ENCODE data around the gene FAM13B.
"Not testable (repeated sequence)": the region's sequence is repeated elsewhere in the genome, so short reads cannot be mapped to it uniquely, and the experiment has no call there.

The FAM13B gene

GRCh38 chr5:138033907-138034306, 1.0 kb upstream of the FAM13B start:
- DNase-seq: no peak

DNA sequence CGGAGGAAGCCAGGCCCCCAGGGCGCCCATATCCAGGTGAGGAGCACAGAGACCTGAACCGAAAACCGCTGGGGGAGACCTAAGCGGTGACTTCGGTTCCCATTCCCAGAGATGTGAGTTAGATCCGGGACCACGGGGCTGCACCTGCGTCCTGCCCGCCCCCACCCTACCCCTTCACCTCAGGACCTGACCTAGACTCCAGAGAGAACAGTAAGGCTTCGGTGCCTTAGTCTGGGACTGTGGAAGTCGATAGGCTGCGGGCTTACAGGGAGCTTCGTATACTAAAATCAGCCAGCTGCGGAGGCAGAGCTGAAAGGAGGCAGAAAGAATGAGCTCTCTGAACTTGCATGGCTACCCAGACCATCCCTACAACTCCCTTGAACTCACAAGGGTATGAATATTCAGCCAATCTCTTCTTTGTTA, 518 bp upstream of the FAM13B start:
- DNase-seq: no peak

GRCh38 chr5:138032028-138032571, 779 bp downstream of the FAM13B start:
- peak; percentile 13 for DNase-seq

DNA sequence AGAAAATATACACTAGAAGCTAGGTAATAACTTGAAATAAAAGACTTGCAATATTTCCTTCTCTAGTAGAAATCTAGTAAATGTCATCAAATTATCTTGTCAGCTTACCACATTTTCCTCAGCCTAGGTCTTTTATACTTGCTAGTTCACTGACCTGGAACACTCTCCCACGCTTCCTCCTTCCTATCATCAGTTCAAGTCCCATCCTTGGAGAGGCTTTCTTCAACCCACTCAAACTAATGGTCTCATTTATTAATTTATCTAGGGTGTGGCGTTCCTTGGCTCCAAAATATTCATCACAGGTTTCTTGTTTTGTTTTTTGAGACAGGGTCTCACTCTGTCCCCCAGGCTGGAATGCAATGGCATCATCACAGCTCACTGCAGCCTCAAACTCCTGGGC, 2.9 kb downstream of the FAM13B start:
- no peak for DNase-seq

DNA sequence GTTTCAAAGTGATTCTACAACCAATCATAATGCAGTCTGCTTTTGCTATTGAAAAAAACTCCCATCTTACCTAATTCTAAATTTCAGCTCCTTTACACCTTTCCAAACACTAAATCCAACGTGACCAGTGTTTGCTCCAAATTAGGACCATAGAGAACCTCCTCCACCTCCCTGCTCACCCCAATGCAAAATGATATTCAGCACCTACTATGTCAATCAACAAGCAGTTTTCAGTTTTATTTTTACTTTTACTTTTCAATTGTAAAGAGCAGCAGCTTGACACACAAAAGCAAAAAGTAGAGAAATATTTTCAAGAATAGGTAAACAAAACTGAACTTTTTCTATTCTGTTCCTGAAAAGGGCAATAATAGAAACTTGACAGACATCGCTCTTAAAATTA, 3.4 kb downstream of the FAM13B start:
- DNase-seq: no peak

- DNase-seq: no peak
Observed at GRCh38 chr5:138028971-138029365, 3.9 kb downstream of the FAM13B start.

GRCh38 chr5:138028262-138028970, 4.5 kb downstream of the FAM13B start:
- DNase-seq: not testable (repeated sequence)

GRCh38 chr5:138026793-138027192, 6.1 kb downstream of the FAM13B start:
- DNase-seq: not testable (repeated sequence)

DNA sequence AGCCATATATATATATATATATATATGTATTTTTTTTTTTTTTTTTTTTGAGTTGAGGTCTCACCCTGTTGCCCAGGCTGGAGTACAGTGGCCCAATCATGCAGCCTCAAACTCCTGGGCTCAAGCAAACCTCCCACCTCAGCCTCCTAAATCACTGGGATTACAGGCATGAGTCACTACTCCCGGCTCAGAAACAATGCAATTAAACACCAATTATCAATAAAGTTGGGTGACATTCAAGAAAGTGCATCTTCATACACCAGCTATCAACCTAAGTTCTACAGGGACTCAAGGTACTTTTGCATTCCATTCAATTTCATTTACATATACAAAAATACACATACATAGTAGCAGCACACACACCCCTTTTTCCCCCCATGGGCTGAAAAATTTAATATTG, 7.6 kb downstream of the FAM13B start:
- no peak for DNase-seq

DNA sequence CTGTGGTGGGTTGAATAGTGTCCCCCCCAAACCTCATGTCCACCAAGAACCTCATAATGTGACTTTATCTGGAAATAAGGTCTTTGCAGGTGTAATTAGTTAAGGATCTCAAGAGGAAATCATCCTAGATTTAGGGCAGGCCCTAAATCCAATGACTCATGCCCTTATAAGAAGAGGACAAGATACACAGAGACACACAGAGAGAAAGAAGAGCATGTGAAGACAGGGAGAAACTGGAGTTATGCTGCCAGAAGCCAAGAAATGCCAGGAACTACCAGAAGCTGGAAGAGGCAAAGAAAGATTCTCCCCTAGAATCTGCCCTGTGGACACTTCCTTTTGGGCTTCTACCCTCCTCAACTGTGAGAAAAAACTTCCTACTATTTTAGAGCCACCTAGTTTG, 8.8 kb downstream of the FAM13B start:
- no peak for DNase-seq

GRCh38 chr5:138022912-138023311, 10.0 kb downstream of the FAM13B start:
- no peak for DNase-seq

GRCh38 chr5:138021771-138022170, 11.1 kb downstream of the FAM13B start:
- DNase-seq: no peak

DNA sequence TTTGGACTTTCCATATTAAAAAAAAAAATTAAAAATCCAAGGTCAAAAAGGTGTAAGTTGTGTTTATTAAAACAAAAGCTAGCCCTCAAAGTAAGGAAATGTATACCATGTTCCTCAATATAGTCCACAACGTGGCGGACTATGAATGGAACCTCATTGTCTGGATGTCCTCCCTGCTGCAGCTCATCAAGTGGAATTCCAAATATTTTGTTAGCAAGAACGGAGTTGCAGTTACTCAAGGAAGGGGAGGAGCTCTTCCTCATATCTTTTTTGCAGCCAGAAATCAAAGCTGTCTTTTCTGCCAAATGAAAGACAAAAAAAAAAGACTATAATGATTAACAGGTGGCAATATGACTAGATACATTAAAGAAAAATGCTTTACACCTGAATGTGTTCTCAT, 14.0 kb downstream of the FAM13B start:
- DNase-seq: no peak

DNA sequence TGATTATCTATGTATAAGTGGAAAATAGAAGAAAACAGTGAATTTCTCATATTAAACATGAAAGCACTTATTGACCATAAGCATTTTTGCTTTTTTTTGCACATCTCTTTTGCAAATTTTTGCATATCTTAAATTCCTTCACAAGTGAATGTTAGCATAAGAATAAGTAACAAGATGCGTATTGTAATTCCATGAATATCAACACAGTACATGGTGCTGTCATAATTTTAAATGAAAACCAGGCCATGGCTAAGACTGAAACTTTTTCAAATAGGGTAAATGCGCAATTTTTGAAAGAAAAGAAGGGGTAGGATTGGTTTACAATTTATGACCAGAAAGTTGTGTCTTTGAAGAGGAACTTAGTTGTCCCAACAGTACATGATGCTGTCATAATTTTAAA, 17.0 kb downstream of the FAM13B start:
- no peak for DNase-seq

GRCh38 chr5:138011991-138012390, 20.9 kb downstream of the FAM13B start:
- no peak for DNase-seq

- no peak for DNase-seq
Observed at GRCh38 chr5:138000102-138000723, 32.7 kb downstream of the FAM13B start.

DNA sequence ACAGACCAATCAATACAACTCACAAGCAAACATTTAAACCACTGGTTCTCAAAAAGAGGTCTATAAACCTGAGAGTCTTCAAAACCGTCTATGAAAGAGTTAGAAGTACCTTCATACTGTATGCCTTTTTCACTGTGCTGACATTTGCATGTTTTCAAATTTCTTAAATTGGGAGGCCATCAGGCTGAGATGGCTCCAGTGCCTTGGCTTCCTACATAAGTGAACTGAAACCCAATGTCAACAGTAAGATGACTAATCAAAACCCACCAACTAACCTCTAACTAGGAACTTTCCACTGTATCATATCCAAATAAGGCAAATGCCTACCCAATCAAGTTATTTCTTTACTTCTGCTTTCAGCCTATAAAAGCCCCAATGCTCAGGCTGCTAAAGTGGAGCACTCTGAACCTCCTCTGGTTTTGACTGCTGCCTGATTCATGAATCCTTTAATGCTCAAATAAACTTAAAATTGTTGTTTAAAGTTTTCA, 35.1 kb downstream of the FAM13B start:
- no peak for DNase-seq

GRCh38 chr5:137995749-137996128, 37.1 kb downstream of the FAM13B start:
- no peak for DNase-seq

DNA sequence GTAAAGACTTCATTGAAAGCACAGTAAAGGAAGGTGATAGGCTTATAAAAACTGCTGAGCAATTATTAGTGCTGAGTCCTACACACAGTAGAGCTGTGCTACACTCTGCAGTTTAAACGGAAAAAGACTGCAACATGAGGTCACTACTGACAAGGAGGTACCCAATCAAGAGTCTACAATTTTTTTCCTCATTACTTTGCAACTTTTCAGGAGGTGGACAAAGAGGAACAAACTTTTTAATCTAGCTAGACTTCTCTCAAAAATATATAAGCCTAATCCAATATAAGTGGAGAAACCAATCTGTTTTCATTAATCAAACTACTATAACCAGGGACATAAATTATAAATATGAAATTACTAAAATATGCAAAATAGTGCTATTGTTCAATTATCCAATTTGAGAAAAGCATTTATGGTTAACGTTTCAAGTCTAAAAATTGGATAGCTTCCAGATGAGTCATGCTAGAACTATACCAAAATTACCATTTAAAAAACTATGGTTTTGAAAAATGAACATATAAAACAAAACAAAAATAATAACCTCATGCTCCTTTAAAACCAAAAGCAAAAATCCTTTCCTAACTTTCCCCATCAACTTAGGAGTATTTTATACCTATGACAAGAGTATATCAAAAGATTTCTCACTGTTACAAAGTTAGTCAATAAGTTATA, 37.7 kb downstream of the FAM13B start:
- no peak for DNase-seq

DNA sequence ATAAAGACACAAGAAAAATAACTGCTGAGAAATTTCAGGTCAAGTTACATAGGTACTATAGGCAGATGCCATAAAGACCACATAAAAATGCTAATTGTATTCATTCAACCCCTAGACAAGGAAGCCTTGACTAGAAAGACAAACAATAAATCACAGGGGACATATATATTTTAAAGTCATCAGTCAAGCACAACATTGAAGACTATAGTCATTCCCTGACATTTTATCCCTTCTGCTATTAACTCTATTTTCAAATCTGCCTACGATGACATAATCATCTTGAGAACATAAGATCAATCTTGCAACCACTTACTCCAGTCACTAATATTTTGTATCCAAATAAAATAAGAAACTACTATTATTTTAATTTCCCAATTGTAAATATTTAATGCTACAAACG, 38.3 kb downstream of the FAM13B start:
- no peak for DNase-seq

GRCh38 chr5:137989419-137989818, 43.5 kb downstream of the FAM13B start:
- no peak for DNase-seq

GRCh38 chr5:137975208-137975607, 57.7 kb downstream of the FAM13B start:
- no peak for DNase-seq

DNA sequence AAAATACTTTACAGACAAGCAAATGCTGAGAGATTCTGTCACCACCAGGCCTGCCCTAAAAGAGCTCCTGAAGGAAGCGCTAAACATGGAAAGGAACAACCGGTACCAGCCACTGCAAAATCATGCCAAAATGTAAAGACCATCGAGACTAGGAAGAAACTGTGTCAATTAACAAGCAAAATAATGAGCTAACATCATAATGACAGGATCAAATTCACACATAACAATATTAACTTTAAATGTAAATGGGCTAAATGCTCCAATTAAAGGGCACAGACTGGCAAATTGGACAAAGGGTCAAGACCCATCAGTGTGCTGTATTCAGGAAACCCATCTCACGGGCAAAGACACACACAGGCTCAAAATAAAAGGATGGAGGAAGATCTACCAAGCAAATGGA, 62.5 kb downstream of the FAM13B start:
- DNase-seq: not testable (repeated sequence)

DNA sequence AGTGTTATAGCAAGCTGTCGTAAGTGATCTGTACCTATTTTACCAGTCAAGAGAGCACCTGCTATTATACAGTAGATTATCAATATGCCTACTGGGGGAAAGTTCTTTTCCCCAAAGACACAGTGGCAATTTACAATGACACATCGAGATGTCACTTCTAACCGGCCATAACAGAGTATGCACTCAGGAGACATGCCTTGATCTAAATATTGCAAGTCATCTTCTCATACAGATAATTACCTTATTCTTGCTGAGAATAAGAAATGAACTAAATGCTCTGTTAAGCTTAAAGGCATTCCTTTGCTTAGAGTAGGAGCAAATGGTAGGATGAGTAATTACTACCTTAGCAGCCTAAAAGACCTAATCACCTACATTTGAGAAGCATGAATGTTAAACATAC, 72.1 kb downstream of the FAM13B start:
- DNase-seq: no peak

Measured in KG1 (cell line).